ENCODE measurements around the gene LSM7. TPM values are rescaled to one million over a fixed set of nuclear protein-coding genes. Genes with fewer than 3 reads are reported as not detected.
A peak's percentile ranks its signal among the peaks of the same experiment; 100 is the strongest.

LSM7 gene
- total and polyA plus RNA-seq, 2 of the 13 experiments (the other 11 are each of a cell fraction or from before 2014, with no cell fraction given) = 140 to 205 TPM

GRCh38 chr19:2315818-2316353 is 12.5 kb downstream of the LSM7 start (continued):
- no peak for TF ChIP-seq SYNCRIP (IDR thresholded peaks at IDR 0.05; ENCODE audit: insufficient read depth, low read depth, low read length)
- TF ChIP-seq CEBPB (IDR thresholded peaks at IDR 0.05; ENCODE audit: borderline replicate concordance, low read depth, low read length) = no peak
- no peak for TF ChIP-seq ZBTB37 (CRISPR knock-in tag; IDR thresholded peaks at IDR 0.05)
- no peak for TF ChIP-seq ZEB1 (IDR thresholded peaks at IDR 0.05; ENCODE audit: insufficient replicate concordance, low read depth)
- no peak for TF ChIP-seq ZNF724P (CRISPR knock-in tag; IDR thresholded peaks at IDR 0.05; ENCODE audit: borderline replicate concordance)
- TF ChIP-seq DMTF1 (CRISPR knock-in tag; IDR thresholded peaks at IDR 0.05) = no peak
- no peak for TF ChIP-seq MLLT10 (CRISPR knock-in tag; IDR thresholded peaks at IDR 0.05)
- TF ChIP-seq KLF6 (CRISPR knock-in tag; IDR thresholded peaks at IDR 0.05) = no peak
- TF ChIP-seq ZNF382 (CRISPR knock-in tag; IDR thresholded peaks at IDR 0.05; ENCODE audit: borderline replicate concordance) = no peak
- TF ChIP-seq KDM1A (CRISPR knock-in tag; IDR thresholded peaks at IDR 0.05) = no peak
- peak; percentile 26; the same call in 1 of the 2 replicates for TF ChIP-seq GMEB1 (CRISPR knock-in tag; IDR thresholded peaks at IDR 0.05; ENCODE audit: borderline replicate concordance)
- TF ChIP-seq GLMP (CRISPR knock-in tag; IDR thresholded peaks at IDR 0.05; ENCODE audit: borderline replicate concordance) = no peak
- no peak for TF ChIP-seq CERS6 (CRISPR knock-in tag; IDR thresholded peaks at IDR 0.05)
- no peak for TF ChIP-seq ZNF878 (CRISPR knock-in tag; IDR thresholded peaks at IDR 0.05)
- TF ChIP-seq ZNF7 (CRISPR knock-in tag; IDR thresholded peaks at IDR 0.05) = no peak
- no peak for TF ChIP-seq AKAP8 (CRISPR knock-in tag; IDR thresholded peaks at IDR 0.05)
- TF ChIP-seq JUND (CRISPR knock-in tag; IDR thresholded peaks at IDR 0.05) = no peak
- no peak for TF ChIP-seq ZNF800 (CRISPR knock-in tag; IDR thresholded peaks at IDR 0.05)
- TF ChIP-seq MTERF4 (CRISPR knock-in tag; IDR thresholded peaks at IDR 0.05) = no peak

All from HepG2 (cell line).